HEK293T (cell line): Measurements from ENCODE around the gene KISS1R.
A peak's percentile ranks its signal among the peaks of the same experiment; 100 is the strongest.

Source experiments
- CTCF ChIA-PET: fragments of 350-600 bp; formaldehyde crosslinking; extraction: SDS; loops from one replicate; lab custom pipeline; 2021; ENCODE audit warnings: antibody characterized with exemption, inconsistent platforms; lab: Yijun Ruan, JAX
- POLR2A ChIA-PET: fragments of 350-600 bp; formaldehyde crosslinking; extraction: SDS; loops from one replicate; lab custom pipeline; 2020; ENCODE audit warnings: antibody characterized with exemption, inconsistent platforms; lab: Yijun Ruan, JAX
- DNase-seq: peaks from one replicate; pipeline ENCODE4 v3.0.0; 2012; ENCODE audit warnings: mixed read lengths; ENCODE audit errors: extremely low spot score
- ARNT ChIP-seq: fragments of 450-650 bp; IDR thresholded peaks from 2 replicates; pipeline ENCODE4 v1.6.1; 2017; ENCODE audit warnings: mild to moderate bottlenecking
- BHLHE40 ChIP-seq: fragments of 450-650 bp; IDR thresholded peaks from 2 replicates; pipeline ENCODE4 v1.6.1; 2016; ENCODE audit warnings: mild to moderate bottlenecking, moderate library complexity, borderline replicate concordance
- CTBP1 ChIP-seq: fragments of 450-650 bp; IDR thresholded peaks from 2 replicates; pipeline ENCODE4 v1.6.1; 2016; ENCODE audit warnings: borderline replicate concordance
- ELF4 ChIP-seq: fragments of 450-650 bp; IDR thresholded peaks from 2 replicates; pipeline ENCODE4 v1.6.1; 2017; ENCODE audit warnings: antibody characterized with exemption
- FOXK2 ChIP-seq: fragments of 450-650 bp; IDR thresholded peaks from 2 replicates; pipeline ENCODE4 v1.6.1; 2016; ENCODE audit warnings: mild to moderate bottlenecking
- FOXM1 ChIP-seq: fragments of 450-650 bp; IDR thresholded peaks from 2 replicates; pipeline ENCODE4 v1.6.1; 2017; ENCODE audit warnings: mild to moderate bottlenecking, borderline replicate concordance
- HDGF ChIP-seq: fragments of 450-650 bp; IDR thresholded peaks from 2 replicates; pipeline ENCODE4 v1.6.1; 2017; ENCODE audit warnings: antibody characterized with exemption, borderline replicate concordance
- L3MBTL2 ChIP-seq: fragments of 450-650 bp; conservative IDR thresholded peaks from 2 replicates; pipeline ENCODE4 v1.6.1; 2016; ENCODE audit warnings: mild to moderate bottlenecking
- LEF1 ChIP-seq: fragments of 450-650 bp; IDR thresholded peaks from 2 replicates; pipeline ENCODE4 v1.6.1; 2017; ENCODE audit warnings: mild to moderate bottlenecking, borderline replicate concordance
- NFRKB ChIP-seq: fragments of 450-650 bp; IDR thresholded peaks from 2 replicates; pipeline ENCODE4 v1.6.1; 2016; ENCODE audit warnings: mild to moderate bottlenecking, moderate library complexity
- PKNOX1 ChIP-seq: fragments of 450-650 bp; IDR thresholded peaks from 2 replicates; pipeline ENCODE4 v1.6.1; 2016
- SP1 ChIP-seq: fragments of 450-650 bp; IDR thresholded peaks from 2 replicates; pipeline ENCODE4 v1.6.1; 2017
- SUZ12 ChIP-seq: fragments of 450-650 bp; IDR thresholded peaks from 2 replicates; pipeline ENCODE4 v1.6.1; 2016; ENCODE audit warnings: mild to moderate bottlenecking
- TARDBP ChIP-seq: fragments of 450-650 bp; IDR thresholded peaks from 2 replicates; pipeline ENCODE4 v1.6.1; 2016
- ZNF384 ChIP-seq: fragments of 450-650 bp; IDR thresholded peaks from 2 replicates; pipeline ENCODE4 v1.6.1; 2016

KISS1R gene

GRCh38 chr19:920051-920864, 3.1 kb downstream of the KISS1R start:
- POLR2A ChIA-PET = interaction anchor here (0.6 to 1.1 kb wide), 3 partner anchors 12 to 122 kb away, joined by 3 to 4 read pairs (median 4); partner anchors contain the start of gene WDR18
- DNase-seq = no peak
- CTCF ChIA-PET = interaction anchor here (1.4 kb wide), 1 partner anchor 64 kb away, joined by 4 read pairs; the partner anchor contains the start of gene WDR18

GRCh38 chr19:924553-925086, 7.5 kb downstream of the KISS1R start:
- POLR2A ChIA-PET = interaction anchor here (1.2 kb wide), 1 partner anchor 344 kb away, joined by 4 read pairs; the partner anchor contains the start of gene CIRBP
- CTCF ChIA-PET = interaction anchor here (0.6 kb wide), 2 partner anchors 57 to 581 kb away, joined by 4 read pairs; no protein-coding TSS in a partner anchor
- peak; percentile 73; the same call in 1 of the 2 replicates for TF ChIP-seq PKNOX1
- no peak for TF ChIP-seq ELF4
- TF ChIP-seq L3MBTL2 = peak; percentile 91
- no peak for DNase-seq

More at GRCh38 chr19:920051-920864, 3.1 kb downstream of the KISS1R start:
- TF ChIP-seq SUZ12 = no peak
- TF ChIP-seq BHLHE40 = no peak
- no peak for TF ChIP-seq LEF1
- no peak for TF ChIP-seq ELF4
- TF ChIP-seq CTBP1 = no peak
- no peak for TF ChIP-seq ARNT
- no peak for TF ChIP-seq TARDBP
- no peak for TF ChIP-seq SP1
- TF ChIP-seq PKNOX1 = no peak
- no peak for TF ChIP-seq FOXM1
- no peak for TF ChIP-seq FOXK2
- no peak for TF ChIP-seq L3MBTL2
- TF ChIP-seq HDGF = no peak
- TF ChIP-seq ZNF384 = no peak

GRCh38 chr19:925087-925525, 8.0 kb downstream of the KISS1R start:
- ChIA-PET CTCF (interaction anchor here (0.6 kb wide), 1 partner anchor 57 kb away, joined by 4 read pairs; no protein-coding TSS in a partner anchor), POLR2A (no interaction called here)
- DNase-seq = no peak
- TF ChIP-seq ELF4 (no peak), BHLHE40 (no peak), NFRKB (no peak), L3MBTL2 (peak; percentile 32), LEF1 (no peak), PKNOX1 (no peak), FOXM1 (0 out of 2 replicates have a peak, but pooled peaks have one; percentile 7)

- POLR2A ChIA-PET = no interaction called here
- TF ChIP-seq BHLHE40 (no peak), LEF1 (no peak), PKNOX1 (peak; percentile 54), FOXM1 (peak; percentile 45), SUZ12 (no peak)
- DNase-seq = peak; percentile 83
- CTCF ChIA-PET = no interaction called here
Measured at GRCh38 chr19:925526-926322, 8.6 kb downstream of the KISS1R start, which contains the start of gene ARID3A. Gene ARID3A, plus strand, starts transcription at chr19:926035. Its CDS starts 3,494 bp downstream, at chr19:929529.

GRCh38 chr19:926323-926588, 9.1 kb downstream of the KISS1R start:
- DNase-seq = no peak
- TF ChIP-seq CTBP1 (no peak), ZNF384 (no peak), NFRKB (no peak), FOXK2 (no peak), FOXM1 (no peak), ELF4 (no peak), ARNT (no peak), BHLHE40 (no peak), SP1 (no peak), TARDBP (no peak), LEF1 (no peak), PKNOX1 (no peak), HDGF (no peak)
- POLR2A ChIA-PET = no interaction called here
- CTCF ChIA-PET = no interaction called here
